MM.1S (cell line): ENCODE results near the gene RGS7.

ENCODE experiments used
- DNase-seq: peaks from one replicate; pipeline ENCODE4 v3.0.0-alpha.2; 2015
- H2AFZ ChIP-seq: fragments of 300-600 bp; sonication (generic); 2 replicates; pipeline ENCODE4 v1.6.0; 2016; ENCODE audit warnings: antibody characterized with exemption, low read length
- H3F3A ChIP-seq: fragments of 300-600 bp; sonication (generic); 2 replicates; pipeline ENCODE4 v1.6.1; 2016; ENCODE audit warnings: mild to moderate bottlenecking, antibody characterized with exemption, low read length, moderate library complexity, mixed read lengths; ENCODE audit not compliant: insufficient read depth
- H3K27ac ChIP-seq: fragments of 300-600 bp; sonication (generic); 2 replicates; pipeline ENCODE4 v1.5.1; 2016; ENCODE audit warnings: mild to moderate bottlenecking, low read length
- H3K27me3 ChIP-seq: fragments of 300-600 bp; sonication (generic); replicated peaks from 2 replicates; pipeline ENCODE4 v1.6.0; 2016; ENCODE audit warnings: low read length; ENCODE audit not compliant: insufficient read depth
- H3K36me3 ChIP-seq: fragments of 300-600 bp; sonication (generic); replicated peaks from 2 replicates; pipeline ENCODE4 v1.6.1; 2016; ENCODE audit warnings: mild to moderate bottlenecking, low read length, mixed read lengths; ENCODE audit not compliant: insufficient read depth
- H3K4me1 ChIP-seq: fragments of 300-600 bp; sonication (generic); 2 replicates; pipeline ENCODE4 v1.6.1; 2016; ENCODE audit warnings: low read length, mixed read lengths
- H3K4me2 ChIP-seq: fragments of 300-600 bp; sonication (generic); 2 replicates; pipeline ENCODE4 v1.6.0; 2016; ENCODE audit warnings: low read depth, low read length
- H3K4me3 ChIP-seq: fragments of 300-600 bp; sonication (generic); 2 replicates; pipeline ENCODE4 v1.5.1; 2016; ENCODE audit warnings: low read length, mixed read lengths
- H3K79me2 ChIP-seq: fragments of 300-600 bp; sonication (generic); 2 replicates; pipeline ENCODE4 v1.6.1; 2016; ENCODE audit warnings: mixed run types, low read length, mixed read lengths
- H3K9ac ChIP-seq: fragments of 300-600 bp; sonication (generic); 2 replicates; pipeline ENCODE4 v1.6.1; 2016; ENCODE audit warnings: low read length, mixed read lengths
- H3K9me2 ChIP-seq: fragments of 300-600 bp; sonication (generic); replicated peaks from 2 replicates; pipeline ENCODE4 v1.6.1; 2016; ENCODE audit warnings: mild to moderate bottlenecking, low read length, mixed read lengths; ENCODE audit not compliant: insufficient read depth
- H3K9me3 ChIP-seq: fragments of 300-600 bp; sonication (generic); replicated peaks from 2 replicates; pipeline ENCODE4 v1.6.1; 2016; ENCODE audit warnings: mild to moderate bottlenecking, low read length, mixed read lengths; ENCODE audit not compliant: insufficient read depth
- H4K20me1 ChIP-seq: fragments of 300-600 bp; sonication (generic); 2 replicates; pipeline ENCODE4 v1.6.1; 2016; ENCODE audit warnings: mild to moderate bottlenecking, low read length, moderate library complexity, mixed read lengths; ENCODE audit not compliant: insufficient read depth
- EZH2 ChIP-seq: fragments of 300-600 bp; sonication (generic); optimal IDR thresholded peaks from 2 replicates; pipeline ENCODE3; 2017; ENCODE audit warnings: low read depth, mild to moderate bottlenecking, antibody characterized with exemption, low read length, mixed read lengths
- EZH2phosphoT487 ChIP-seq: fragments of 300-600 bp; sonication (generic); IDR thresholded peaks from 2 replicates; pipeline ENCODE4 v1.6.1; 2018; ENCODE audit warnings: antibody characterized with exemption, low read length
- TF ChIP-seq, protein P1 (sequence below): fragments of 300-600 bp; sonication (generic); IDR thresholded peaks from 2 replicates; pipeline ENCODE4 v1.5.1; 2016; ENCODE audit warnings: antibody characterized with exemption, low read length, mixed read lengths

The RGS7 gene

DNA sequence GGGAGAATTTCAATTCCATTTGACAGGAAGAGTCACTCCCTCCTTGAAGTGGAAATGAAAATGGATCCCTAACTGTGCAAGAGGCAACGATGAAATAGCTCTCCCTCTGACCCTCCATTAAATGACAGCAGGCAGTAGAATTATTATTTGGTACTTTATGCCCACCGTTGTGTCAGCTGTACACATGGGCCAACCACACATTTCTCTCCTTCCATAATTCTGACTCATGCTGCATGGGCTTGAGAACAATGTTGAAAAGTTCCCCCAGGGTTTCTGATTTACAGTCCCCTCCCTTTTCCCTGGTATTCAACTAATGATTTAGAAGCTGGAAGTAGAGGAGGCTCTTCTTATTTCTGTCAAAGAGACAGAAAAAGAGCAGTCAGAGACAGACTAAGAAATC, 103.5 kb downstream of the RGS7 start:
- Histone ChIP-seq H2AFZ (no peak overlapping the region), H3K9me3 (no peaks in the 10 kb centered on the region), H3K36me3 (no peaks in the 10 kb centered on the region), H3K79me2 (no peaks in the 10 kb centered on the region), H4K20me1 (no peaks in the 10 kb centered on the region), H3K4me2 (no peak overlapping the region), H3F3A (no peaks in the 10 kb centered on the region), H3K4me1 (peaks cover 12% of the 10 kb centered on the region; the same call in 1 of the 2 replicates), H3K9me2 (no peaks in the 10 kb centered on the region), H3K27ac (no peak overlapping the region), H3K27me3 (no peaks in the 10 kb centered on the region), H3K9ac (no peak overlapping the region), H3K4me3 (no peak overlapping the region)
- DNase-seq, result no peak
- TF ChIP-seq, protein P1, sequence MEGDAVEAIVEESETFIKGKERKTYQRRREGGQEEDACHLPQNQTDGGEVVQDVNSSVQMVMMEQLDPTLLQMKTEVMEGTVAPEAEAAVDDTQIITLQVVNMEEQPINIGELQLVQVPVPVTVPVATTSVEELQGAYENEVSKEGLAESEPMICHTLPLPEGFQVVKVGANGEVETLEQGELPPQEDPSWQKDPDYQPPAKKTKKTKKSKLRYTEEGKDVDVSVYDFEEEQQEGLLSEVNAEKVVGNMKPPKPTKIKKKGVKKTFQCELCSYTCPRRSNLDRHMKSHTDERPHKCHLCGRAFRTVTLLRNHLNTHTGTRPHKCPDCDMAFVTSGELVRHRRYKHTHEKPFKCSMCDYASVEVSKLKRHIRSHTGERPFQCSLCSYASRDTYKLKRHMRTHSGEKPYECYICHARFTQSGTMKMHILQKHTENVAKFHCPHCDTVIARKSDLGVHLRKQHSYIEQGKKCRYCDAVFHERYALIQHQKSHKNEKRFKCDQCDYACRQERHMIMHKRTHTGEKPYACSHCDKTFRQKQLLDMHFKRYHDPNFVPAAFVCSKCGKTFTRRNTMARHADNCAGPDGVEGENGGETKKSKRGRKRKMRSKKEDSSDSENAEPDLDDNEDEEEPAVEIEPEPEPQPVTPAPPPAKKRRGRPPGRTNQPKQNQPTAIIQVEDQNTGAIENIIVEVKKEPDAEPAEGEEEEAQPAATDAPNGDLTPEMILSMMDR, result no peak
- TF ChIP-seq EZH2phosphoT487 (no peak), EZH2 (no peak)

DNA sequence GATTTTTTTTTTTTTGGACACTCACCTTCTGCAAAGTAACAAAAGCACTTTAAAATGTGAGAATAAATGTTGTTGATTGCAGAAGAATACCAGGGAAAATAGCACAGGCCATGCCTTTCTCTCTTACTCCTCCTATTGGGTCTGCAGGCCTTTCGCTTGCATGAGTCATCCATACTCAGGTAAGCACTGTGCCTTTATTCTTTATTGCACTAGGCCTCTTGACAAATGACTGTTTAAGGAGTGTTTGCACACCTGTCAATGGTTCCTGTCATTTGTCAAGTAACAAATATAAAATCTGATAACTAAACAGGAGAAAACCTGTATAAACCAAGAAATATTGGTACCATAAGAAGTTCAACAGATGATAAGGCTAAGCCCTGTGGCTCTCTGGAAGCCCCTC, 106.5 kb downstream of the RGS7 start:
- no peak overlapping the region for H3K4me3 ChIP-seq

GRCh38 chr1:241240069-241240468, 116.9 kb downstream of the RGS7 start:
- Histone ChIP-seq H4K20me1 (no peaks in the 10 kb centered on the region), H3K27me3 (no peaks in the 10 kb centered on the region), H3K9me2 (no peaks in the 10 kb centered on the region), H3K4me3 (no peak overlapping the region), H3K9ac (no peak overlapping the region), H3K4me1 (no peaks in the 10 kb centered on the region), H3K27ac (no peak overlapping the region), H3K79me2 (no peaks in the 10 kb centered on the region), H3K9me3 (no peaks in the 10 kb centered on the region), H3K4me2 (no peak overlapping the region), H3K36me3 (no peaks in the 10 kb centered on the region), H3F3A (no peaks in the 10 kb centered on the region), H2AFZ (no peak overlapping the region)
- TF ChIP-seq, protein P1, result no peak
- no peak for TF ChIP-seq EZH2phosphoT487
- TF ChIP-seq EZH2, result no peak
- no peak for DNase-seq

More for the DNA sequence above, 106.5 kb downstream of the RGS7 start:
- H2AFZ ChIP-seq, result no peak overlapping the region
- H3K4me2 ChIP-seq, result no peak overlapping the region
- H3K79me2 ChIP-seq, result no peaks in the 10 kb centered on the region
- H4K20me1 ChIP-seq, result no peaks in the 10 kb centered on the region
- no peaks in the 10 kb centered on the region for H3K36me3 ChIP-seq
- no peak overlapping the region for H3K9ac ChIP-seq
- no peak for DNase-seq
- H3K9me3 ChIP-seq, result no peaks in the 10 kb centered on the region
- no peak for TF ChIP-seq EZH2
- TF ChIP-seq EZH2phosphoT487, result no peak
- TF ChIP-seq, protein P1, result no peak
- no peak overlapping the region for H3K27ac ChIP-seq
- no peaks in the 10 kb centered on the region for H3K27me3 ChIP-seq
- peaks cover 12% of the 10 kb centered on the region; the same call in 1 of the 2 replicates for H3K4me1 ChIP-seq
- H3F3A ChIP-seq, result no peaks in the 10 kb centered on the region
- H3K9me2 ChIP-seq, result no peaks in the 10 kb centered on the region
